HepG2 (cell line): ENCODE results near the gene SNRPN. TPM values are rescaled to one million over a fixed set of nuclear protein-coding genes. Genes with fewer than 3 reads are reported as not detected.

Source experiments
- ARID4A ChIP-seq: sonication (generic); formaldehyde crosslinking; IDR thresholded peaks from 2 replicates; pipeline ENCODE4 v1.5.0; 2020; ENCODE audit warnings: mild to moderate bottlenecking, missing genetic modification reagents, borderline replicate concordance
- BCL3 ChIP-seq: sonication (generic); formaldehyde crosslinking; IDR thresholded peaks from 2 replicates; pipeline ENCODE4 v1.5.1; 2020; ENCODE audit warnings: mild to moderate bottlenecking, missing genetic modification reagents, moderate library complexity
- DZIP1 ChIP-seq: sonication (generic); formaldehyde crosslinking; IDR thresholded peaks from 2 replicates; pipeline ENCODE4 v1.5.0; 2020; ENCODE audit warnings: mild to moderate bottlenecking, missing genetic modification reagents
- ETV5 ChIP-seq: IDR thresholded peaks from 2 replicates; pipeline ENCODE4 v1.6.1; 2018; ENCODE audit warnings: missing biosample characterization, missing genetic modification reagents, inconsistent platforms, borderline replicate concordance
- FOXA3 ChIP-seq: IDR thresholded peaks from 2 replicates; pipeline ENCODE4 v1.6.1; 2016; ENCODE audit warnings: missing genetic modification reagents, missing compliant biosample characterization
- KDM5B ChIP-seq: sonication (generic); formaldehyde crosslinking; IDR thresholded peaks from 2 replicates; pipeline ENCODE4 v1.4.0; 2020; ENCODE audit warnings: missing genetic modification reagents, mild to moderate bottlenecking, borderline replicate concordance
- MED1 ChIP-seq: sonication (generic); formaldehyde crosslinking; IDR thresholded peaks from 2 replicates; pipeline ENCODE4 v1.4.0; 2020; ENCODE audit warnings: missing genetic modification reagents
- MYPOP ChIP-seq: sonication (generic); formaldehyde crosslinking; IDR thresholded peaks from 2 replicates; pipeline ENCODE4 v1.8.1; 2023; ENCODE audit warnings: mild to moderate bottlenecking, moderate library complexity, missing genetic modification reagents
- NONO ChIP-seq, 2 experiments: fragments of 450-650 bp in 1 of 2; sonication (generic) in 1 of 2; formaldehyde crosslinking in 1 of 2; IDR thresholded peaks in 1 of 2; conservative IDR thresholded peaks in 1 of 2; 2 replicates each; pipeline versions ENCODE4 v1.6.1 to v1.8.0; 2017 to 2022; ENCODE audit warnings: mild to moderate bottlenecking in 1 of 2, missing genetic modification reagents in 1 of 2, moderate library complexity in 1 of 2
- POGZ ChIP-seq: sonication (generic); formaldehyde crosslinking; IDR thresholded peaks from 2 replicates; pipeline ENCODE4 v1.4.0; 2020; ENCODE audit warnings: mild to moderate bottlenecking, missing genetic modification reagents
- SIN3A ChIP-seq: IDR thresholded peaks from 2 replicates; pipeline ENCODE4 v1.6.1; 2011; ENCODE audit warnings: low read depth, mild to moderate bottlenecking, control low read depth, low read length, borderline replicate concordance
- SMAD9 ChIP-seq: sonication (generic); formaldehyde crosslinking; IDR thresholded peaks from 2 replicates; pipeline ENCODE4 v1.5.1; 2020; ENCODE audit warnings: mild to moderate bottlenecking, missing genetic modification reagents
- YEATS2 ChIP-seq: sonication (generic); formaldehyde crosslinking; IDR thresholded peaks from 2 replicates; pipeline ENCODE4 v1.4.0; 2020; ENCODE audit warnings: missing genetic modification reagents, borderline replicate concordance
- ZFYVE20 ChIP-seq: sonication (generic); formaldehyde crosslinking; IDR thresholded peaks from 2 replicates; pipeline ENCODE4 v1.8.0; 2023; ENCODE audit warnings: low read depth, mild to moderate bottlenecking, moderate library complexity, missing genetic modification reagents, borderline replicate concordance
- ZNF232 ChIP-seq: sonication (generic); formaldehyde crosslinking; IDR thresholded peaks from 2 replicates; pipeline ENCODE4 v1.4.0; 2020; ENCODE audit warnings: missing genetic modification reagents, borderline replicate concordance
- ZNF292 ChIP-seq: sonication (generic); formaldehyde crosslinking; IDR thresholded peaks from 2 replicates; pipeline ENCODE4 v1.8.1; 2022; ENCODE audit warnings: mild to moderate bottlenecking, low read depth, missing genetic modification reagents, borderline replicate concordance
- ZNF441 ChIP-seq: sonication (generic); formaldehyde crosslinking; IDR thresholded peaks from 2 replicates; pipeline ENCODE4 v1.7.0; 2021; ENCODE audit warnings: missing genetic modification reagents, borderline replicate concordance
- ZNF576 ChIP-seq: sonication (generic); formaldehyde crosslinking; IDR thresholded peaks from 2 replicates; pipeline ENCODE4 v1.4.0; 2020; ENCODE audit warnings: mild to moderate bottlenecking, missing genetic modification reagents
- polyA plus RNA-seq, 8 experiments: library from polyadenylated mRNA; depleted of rRNA in 3 of 8; stranded (reverse) in 7 of 8; unstranded in 1 of 8; fragments of >200 nt; fragmentation: Illumina TruSeq in 4 of 8; extraction: Trizol in 4 of 8; gene quantifications; 2 replicates each; pipeline versions ENCODE4 v1.2.1 to v1.2.3, GENCODE V29; 2011 to 2016; ENCODE audit warnings: low read depth in 4 of 8, missing spikeins in 1 of 8, mixed read lengths in 1 of 8; ENCODE audit not compliant: insufficient read depth in 1 of 8
- total RNA-seq, 5 experiments: library from RNA; depleted of rRNA; stranded (reverse); fragments of >200 nt; fragmentation: Illumina TruSeq; extraction: Trizol; gene quantifications; 2 replicates each; pipeline ENCODE4 v1.2.3, GENCODE V29; 2016; ENCODE audit warnings: low read depth in 1 of 5

Gene SNRPN
- total and polyA plus RNA-seq, 2 of the 13 experiments (the other 11 are each of a cell fraction or from before 2014, with no cell fraction given) = 133 to 212 TPM

- TF ChIP-seq SMAD9 (CRISPR knock-in tag) (no peak), ARID4A (CRISPR knock-in tag) (peak; percentile 59; the same call in 1 of the 2 replicates), MED1 (CRISPR knock-in tag) (no peak), ETV5 (peak; percentile 59), ZNF441 (CRISPR knock-in tag) (peak; percentile 48; the same call in 1 of the 2 replicates), POGZ (CRISPR knock-in tag) (peak; percentile 44; the same call in 1 of the 2 replicates), KDM5B (CRISPR knock-in tag) (peak; percentile 61; the same call in 1 of the 2 replicates), ZFYVE20 (CRISPR knock-in tag) (no peak), DZIP1 (CRISPR knock-in tag) (no peak), YEATS2 (CRISPR knock-in tag) (0 out of 2 replicates have a peak, but pooled peaks have one; percentile 24), NONO (IDR thresholded peaks at IDR 0.05) (no peak), NONO (CRISPR knock-in tag; conservative IDR thresholded peaks at IDR 0.05) (peak; percentile 52; the same call in 1 of the 2 replicates), BCL3 (no peak), ZNF292 (peak; percentile 50; the same call in 1 of the 2 replicates), MYPOP (CRISPR knock-in tag) (0 out of 2 replicates have a peak, but pooled peaks have one; percentile 57), ZNF232 (no peak), FOXA3 (CRISPR knock-in tag) (no peak), SIN3A (peak; percentile 26; the same call in 1 of the 2 replicates), ZNF576 (no peak)
These were observed 1.5 kb downstream of the SNRPN start (continued) for GRCh38 chr15:24956111-24956838.
